Measurements from ENCODE around the gene C1orf198.

Gene C1orf198

DNA sequence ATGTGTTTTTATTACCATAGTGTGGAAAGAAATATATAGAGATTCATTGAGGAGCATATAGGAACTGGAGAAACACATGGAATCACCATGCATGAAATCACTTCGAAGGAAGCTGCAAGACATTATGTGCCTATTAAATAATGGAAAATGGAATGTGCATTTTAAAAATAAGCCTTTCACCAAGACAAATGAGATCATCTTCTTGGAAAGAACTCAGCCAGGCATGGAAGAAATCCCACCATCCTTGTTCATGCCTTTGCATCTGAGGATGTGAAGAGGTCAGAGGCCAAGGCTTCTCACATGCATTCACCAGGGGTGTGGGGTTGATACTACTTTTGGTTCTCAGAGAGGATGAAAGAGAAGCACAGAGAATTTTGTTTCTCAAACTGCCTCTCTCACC lies 50.0 kb downstream of the C1orf198 start:
- TF ChIP-seq, protein P1, sequence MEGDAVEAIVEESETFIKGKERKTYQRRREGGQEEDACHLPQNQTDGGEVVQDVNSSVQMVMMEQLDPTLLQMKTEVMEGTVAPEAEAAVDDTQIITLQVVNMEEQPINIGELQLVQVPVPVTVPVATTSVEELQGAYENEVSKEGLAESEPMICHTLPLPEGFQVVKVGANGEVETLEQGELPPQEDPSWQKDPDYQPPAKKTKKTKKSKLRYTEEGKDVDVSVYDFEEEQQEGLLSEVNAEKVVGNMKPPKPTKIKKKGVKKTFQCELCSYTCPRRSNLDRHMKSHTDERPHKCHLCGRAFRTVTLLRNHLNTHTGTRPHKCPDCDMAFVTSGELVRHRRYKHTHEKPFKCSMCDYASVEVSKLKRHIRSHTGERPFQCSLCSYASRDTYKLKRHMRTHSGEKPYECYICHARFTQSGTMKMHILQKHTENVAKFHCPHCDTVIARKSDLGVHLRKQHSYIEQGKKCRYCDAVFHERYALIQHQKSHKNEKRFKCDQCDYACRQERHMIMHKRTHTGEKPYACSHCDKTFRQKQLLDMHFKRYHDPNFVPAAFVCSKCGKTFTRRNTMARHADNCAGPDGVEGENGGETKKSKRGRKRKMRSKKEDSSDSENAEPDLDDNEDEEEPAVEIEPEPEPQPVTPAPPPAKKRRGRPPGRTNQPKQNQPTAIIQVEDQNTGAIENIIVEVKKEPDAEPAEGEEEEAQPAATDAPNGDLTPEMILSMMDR (IDR thresholded peaks at IDR 0.05; ENCODE audit: low read depth, low read length, missing control alignments): no peak
- no peak overlapping the region for H3K4me3 ChIP-seq (replicated peaks; ENCODE audit: low read depth, low read length)
- no peak for DNase-seq (ENCODE audit: extremely low read depth, low read depth)

GRCh38 chr1:230816018-230816417 lies 52.3 kb downstream of the C1orf198 start:
- no peak for DNase-seq (ENCODE audit: extremely low read depth, low read depth)

DNA sequence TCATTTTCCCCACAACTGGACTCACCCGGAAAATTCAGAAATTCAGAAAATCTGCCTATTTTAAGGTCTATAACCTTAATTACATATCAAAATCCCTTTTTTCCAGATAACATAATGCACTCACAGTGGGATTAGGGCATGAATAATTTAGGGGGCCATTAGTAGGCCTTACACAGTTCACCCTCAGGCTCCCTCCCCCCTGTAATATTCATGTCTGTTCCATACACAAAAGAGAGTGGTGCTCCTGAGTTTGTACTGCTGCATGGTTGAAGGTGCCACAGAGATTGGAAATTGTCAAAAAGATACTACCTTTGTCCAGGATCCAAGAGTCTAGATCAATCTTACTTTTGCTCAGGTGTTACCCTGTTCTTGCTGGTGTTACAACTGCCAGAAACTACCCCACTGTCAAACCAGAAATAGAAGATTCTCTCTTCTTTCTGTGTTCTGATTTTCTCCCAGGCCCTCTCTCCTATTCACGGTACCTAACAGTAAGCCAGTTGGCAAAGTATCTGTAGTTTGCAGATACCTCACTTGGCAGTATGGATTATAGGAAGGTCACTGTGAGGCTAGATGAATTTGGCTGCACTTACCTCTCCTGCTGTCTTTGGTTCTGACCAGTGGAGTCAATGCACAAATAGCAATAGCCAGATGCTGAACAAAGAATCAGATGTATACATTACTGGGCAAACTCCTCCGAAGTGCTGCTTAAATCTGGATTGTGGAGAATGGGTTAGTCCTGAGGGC lies 53.2 kb downstream of the C1orf198 start:
- no peak for DNase-seq (ENCODE audit: extremely low read depth, low read depth)
- TF ChIP-seq, protein P1 (IDR thresholded peaks at IDR 0.05; ENCODE audit: low read depth, low read length, missing control alignments): no peak
- H3K4me3 ChIP-seq (replicated peaks; ENCODE audit: low read depth, low read length): no peak overlapping the region

More at GRCh38 chr1:230816018-230816417, 52.3 kb downstream of the C1orf198 start:
- H3K4me3 ChIP-seq (replicated peaks; ENCODE audit: low read depth, low read length): no peak overlapping the region
- TF ChIP-seq, protein P1 (IDR thresholded peaks at IDR 0.05; ENCODE audit: low read depth, low read length, missing control alignments): no peak

DNA sequence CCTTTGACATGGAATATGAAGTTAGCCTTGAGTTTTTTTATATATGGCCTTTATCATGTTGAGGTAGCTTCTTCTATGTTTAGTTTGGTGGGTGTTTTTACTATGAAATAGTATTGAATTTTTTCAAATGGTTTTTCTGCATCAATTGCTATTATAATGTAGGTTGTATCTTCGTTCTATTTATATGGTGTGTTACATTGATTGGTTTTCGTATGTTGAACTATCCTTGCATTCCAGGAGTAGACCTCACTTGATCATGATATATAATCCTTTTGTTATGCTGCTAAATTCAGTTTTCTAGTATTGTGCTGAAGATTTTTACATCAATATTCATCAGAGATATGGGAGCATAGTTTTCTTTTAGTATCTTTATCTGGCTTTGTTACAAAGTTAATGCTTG lies 55.8 kb downstream of the C1orf198 start:
- TF ChIP-seq, protein P1 (IDR thresholded peaks at IDR 0.05; ENCODE audit: low read depth, low read length, missing control alignments): no peak

DNA sequence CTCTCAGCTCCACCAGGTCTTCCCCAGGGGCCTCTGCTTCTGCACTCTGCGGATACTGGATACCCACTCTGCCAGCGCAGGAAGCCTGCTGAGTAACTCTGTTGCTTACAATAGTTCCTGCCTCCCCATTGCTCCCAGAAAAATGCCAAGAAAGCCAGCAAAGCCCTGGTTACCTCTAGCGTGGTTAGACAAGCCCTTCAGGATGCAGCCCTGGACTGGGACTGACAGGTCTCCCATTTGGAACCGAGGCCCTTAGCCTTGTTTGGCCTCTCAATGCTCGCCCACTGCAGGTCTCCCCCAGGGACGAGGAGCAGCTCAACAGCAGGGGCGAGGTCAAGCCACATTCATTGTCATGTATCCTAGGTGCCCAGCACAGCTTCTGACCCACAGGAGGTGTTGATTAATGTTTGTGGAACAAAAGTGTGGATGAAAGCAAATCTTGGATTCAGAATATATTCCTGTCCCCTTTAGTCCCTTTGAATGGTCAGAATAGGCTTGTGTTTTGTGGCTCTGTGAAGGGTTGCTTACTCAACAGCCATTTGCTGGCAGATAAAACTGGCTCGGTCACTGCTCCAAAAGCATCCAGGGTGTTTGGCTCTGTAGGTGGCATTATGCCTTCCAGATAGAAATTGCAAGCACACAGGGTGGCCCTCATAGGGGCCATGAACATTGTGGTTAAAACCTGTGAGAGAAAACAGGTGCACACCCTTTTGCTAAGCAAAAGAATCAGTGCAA lies 58.9 kb downstream of the C1orf198 start:
- no peak overlapping the region for H3K4me3 ChIP-seq (replicated peaks; ENCODE audit: low read depth, low read length)
- TF ChIP-seq, protein P1 (IDR thresholded peaks at IDR 0.05; ENCODE audit: low read depth, low read length, missing control alignments): no peak
- no peak for DNase-seq (ENCODE audit: extremely low read depth, low read depth)

More for the DNA sequence above, 55.8 kb downstream of the C1orf198 start:
- no peak for DNase-seq (ENCODE audit: extremely low read depth, low read depth)
- no peak overlapping the region for H3K4me3 ChIP-seq (replicated peaks; ENCODE audit: low read depth, low read length)

- H3K4me3 ChIP-seq (replicated peaks; ENCODE audit: low read depth, low read length): no peak overlapping the region
- peak; percentile 76 for DNase-seq (ENCODE audit: extremely low read depth, low read depth)
- TF ChIP-seq, protein P1 (IDR thresholded peaks at IDR 0.05; ENCODE audit: low read depth, low read length, missing control alignments): no peak
Observed at GRCh38 chr1:230808281-230808872, 59.9 kb downstream of the C1orf198 start.
